GM18502 (cell line): ENCODE measurements around the gene MCOLN3.
"Not testable (repeated sequence)": the region's sequence is repeated elsewhere in the genome, so short reads cannot be mapped to it uniquely, and the experiment has no call there.

ENCODE experiments used
- ATAC-seq: cut with Tn5 transposase; IDR thresholded peaks from one replicate; pipeline ENCODE4 v1.9.1; 2021; ENCODE audit warnings: mild to moderate bottlenecking; ENCODE audit not compliant: unreplicated experiment, poor library complexity

MCOLN3 gene

DNA sequence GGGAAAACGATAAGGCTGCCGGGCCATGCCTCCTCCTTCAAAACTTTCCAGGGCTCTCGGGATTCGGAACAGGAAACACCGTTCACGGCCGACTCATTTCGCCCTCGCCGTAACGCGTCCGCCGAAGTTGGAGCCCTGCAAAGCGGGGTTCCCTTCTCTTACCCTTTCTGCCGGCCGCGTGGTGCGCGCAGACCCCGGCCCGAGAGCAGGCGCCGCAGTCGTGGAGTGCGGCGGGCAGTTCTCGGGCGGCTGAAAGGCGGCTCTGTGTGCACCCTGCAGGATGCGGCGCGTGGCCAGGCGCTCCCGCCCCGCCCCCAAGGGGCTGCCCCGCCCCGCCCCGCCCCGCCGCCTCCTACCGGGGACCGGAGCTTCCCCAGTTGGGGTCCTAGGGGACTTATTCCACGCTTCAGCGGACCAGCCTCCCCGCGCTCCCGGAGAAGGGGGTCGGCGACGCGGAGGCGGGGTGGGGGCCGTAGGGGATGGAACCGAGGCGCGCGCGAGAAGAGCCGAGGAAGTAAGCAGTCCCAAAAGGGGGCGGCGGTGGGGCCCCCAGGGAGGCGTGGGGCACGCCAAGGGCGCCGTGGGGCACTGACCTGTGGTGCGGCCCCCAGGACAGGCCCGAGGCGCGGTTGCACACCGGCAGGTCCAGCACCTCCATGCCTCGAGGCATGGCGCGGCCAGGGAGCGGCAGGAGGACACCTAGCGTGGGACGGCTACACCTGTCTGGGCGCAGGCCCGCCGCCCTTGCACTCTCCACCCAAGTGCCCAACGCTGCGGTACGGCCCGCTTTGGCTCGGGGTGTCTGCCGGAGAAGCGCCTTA, 51.2 kb downstream of the MCOLN3 start, which contains the start of gene MCOLN2:
TSS of gene MCOLN2 (minus strand) at position 268 of the 821 bp plus-strand sequence. CDS start at position 27, 241 bp downstream.
- peak; percentile 53 for ATAC-seq

DNA sequence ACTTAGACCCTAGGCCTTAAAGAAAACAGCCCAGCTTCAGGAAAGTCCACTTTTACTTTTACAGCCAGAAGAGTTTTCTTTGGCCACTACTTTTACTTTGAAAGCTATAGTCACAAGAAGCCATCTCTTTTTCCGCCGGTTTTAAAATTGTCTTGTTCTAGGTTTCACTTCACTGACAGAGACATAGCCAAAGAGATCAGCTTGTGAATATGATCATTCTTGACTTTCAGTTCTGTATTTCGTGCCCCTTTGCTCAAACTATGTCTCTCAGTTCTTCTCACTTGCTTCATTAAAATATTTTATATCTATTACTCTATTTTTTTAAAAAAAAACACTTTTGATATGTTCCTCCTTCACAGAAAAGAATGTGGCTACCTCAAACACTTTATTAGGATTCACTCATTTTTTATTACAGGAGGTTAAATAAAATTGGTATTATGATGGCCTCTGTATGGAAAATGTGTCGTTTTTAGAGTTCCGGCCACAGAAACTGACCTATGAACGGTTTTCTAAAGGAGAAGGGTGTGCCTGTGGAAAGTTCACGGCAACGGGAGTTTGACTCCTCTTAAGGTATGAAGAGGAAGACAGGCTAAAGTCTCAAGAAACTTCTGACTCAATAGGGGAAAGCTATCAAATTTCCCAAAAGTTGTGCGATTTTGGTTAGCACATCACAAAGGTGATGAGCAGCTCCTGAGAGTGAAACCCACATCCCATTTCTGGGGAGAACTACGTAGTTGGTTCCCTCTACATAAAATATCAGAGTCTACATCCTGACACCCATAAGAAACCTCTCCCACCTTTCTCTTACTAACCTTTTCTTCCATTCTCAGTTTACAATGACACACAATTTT, 52.6 kb downstream of the MCOLN3 start:
- ATAC-seq: peak; percentile 59

DNA sequence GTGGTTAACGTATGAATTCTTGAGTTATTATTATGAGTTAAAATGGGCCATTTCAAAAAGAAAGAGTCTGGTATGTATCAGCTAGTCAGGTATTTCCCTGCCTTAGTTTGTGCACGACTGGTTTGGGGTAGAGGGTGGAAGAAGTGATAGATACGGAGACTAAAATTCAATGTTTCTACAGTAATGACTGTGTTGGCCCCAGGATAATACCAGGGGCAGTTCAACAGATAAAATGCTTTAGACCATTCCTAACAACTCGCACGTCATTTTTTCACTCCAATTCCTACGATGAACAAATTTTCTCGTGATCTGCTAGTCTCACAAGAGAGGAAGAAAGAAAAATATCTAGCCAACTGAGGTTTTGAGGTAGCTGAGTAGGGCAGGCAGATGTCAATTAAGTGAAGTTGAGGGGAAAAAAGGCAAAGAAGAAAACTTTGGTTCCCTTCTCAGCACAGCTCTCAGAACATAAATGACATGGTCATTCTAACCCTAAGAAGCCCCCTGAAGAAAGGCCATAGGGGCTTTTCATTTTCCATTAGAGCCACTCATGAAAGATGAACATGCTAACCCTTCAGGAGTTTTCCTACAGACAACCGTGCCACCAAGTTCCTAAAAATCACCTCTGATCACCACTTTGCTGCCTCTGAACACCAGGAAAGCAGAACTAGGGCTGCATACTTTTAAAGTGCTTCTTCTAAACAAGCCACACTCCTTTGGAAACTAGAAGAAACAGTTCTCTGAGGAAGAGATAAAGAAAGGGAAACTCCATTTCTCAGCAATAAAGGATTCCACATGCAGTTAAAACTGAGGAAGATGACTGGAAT, 57.0 kb downstream of the MCOLN3 start:
- peak; percentile 38 for ATAC-seq

DNA sequence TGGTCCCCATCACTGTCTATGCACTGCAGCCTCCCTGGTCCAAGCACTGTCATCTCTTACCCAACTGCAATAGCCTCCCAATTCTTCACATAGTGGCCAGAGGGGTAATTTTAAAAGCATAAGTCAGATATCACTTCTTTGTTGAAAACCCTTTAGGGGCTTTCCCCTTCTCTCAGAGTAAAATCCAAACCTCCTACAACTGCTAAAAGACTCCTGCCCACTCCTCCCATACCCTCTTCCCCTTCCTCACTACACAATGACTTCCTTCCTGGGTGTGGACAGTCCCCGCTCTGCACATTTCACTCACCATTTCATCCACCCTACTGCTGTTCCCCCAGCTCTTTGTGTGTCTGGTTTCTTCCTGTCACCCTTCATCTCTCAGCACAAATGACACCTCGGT, 59.7 kb downstream of the MCOLN3 start:
- ATAC-seq: peak; percentile 66

DNA sequence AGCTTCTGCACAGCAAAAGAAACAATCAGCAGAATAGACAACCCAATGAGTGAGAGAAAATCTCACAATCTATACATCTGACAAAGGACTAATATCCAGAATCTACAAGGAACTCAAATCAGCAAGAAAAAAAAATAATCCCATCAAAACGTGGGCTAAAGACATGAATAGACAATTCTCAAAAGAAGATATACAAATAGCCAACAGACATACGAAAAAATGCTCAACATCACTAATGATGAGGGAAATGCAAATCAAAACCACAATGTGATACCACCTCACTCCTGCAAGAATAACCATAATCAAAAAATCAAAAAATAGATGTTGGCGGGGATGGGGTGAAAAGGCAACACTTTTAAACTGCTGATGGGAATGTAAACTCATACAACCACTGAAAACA, 61.7 kb downstream of the MCOLN3 start:
- not testable (repeated sequence) for ATAC-seq

DNA sequence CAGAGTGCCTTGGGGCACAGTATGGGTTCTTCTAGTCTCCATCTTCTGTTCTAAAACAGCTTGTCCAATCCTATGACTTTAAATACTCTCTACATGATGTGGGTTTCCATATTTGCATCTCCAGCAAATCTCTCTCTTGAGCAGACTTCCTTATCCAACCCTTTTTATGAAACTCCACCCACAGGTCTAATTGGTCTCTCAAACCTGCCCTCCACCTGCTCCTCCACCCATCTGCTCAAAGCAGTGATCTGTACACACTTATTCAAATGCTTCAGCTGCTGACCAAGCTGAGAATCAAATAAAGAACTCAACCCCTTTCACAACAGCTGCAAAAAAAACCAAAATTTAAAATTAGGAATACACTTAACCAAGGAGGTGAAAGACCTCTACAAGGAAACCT, 62.9 kb downstream of the MCOLN3 start:
- peak; percentile 46 for ATAC-seq

DNA sequence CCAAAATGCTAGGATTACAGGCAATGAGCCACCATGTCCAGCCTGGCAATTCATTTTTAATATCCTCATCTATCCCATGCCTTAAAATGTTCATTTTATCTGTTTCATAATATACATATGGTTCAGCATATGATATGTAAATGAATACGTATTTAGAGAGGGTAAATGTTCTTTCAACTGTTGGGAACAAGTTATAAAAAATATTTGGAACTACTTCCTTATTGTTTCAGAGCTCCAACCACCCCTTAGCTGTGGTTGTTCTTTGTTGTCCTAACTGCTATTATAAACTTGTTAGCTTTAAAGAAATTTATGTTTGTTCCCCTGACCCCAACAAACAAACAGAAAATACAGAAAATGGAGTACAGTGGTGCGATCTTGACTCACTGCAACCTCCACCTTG, 65.9 kb downstream of the MCOLN3 start:
- ATAC-seq: no peak

DNA sequence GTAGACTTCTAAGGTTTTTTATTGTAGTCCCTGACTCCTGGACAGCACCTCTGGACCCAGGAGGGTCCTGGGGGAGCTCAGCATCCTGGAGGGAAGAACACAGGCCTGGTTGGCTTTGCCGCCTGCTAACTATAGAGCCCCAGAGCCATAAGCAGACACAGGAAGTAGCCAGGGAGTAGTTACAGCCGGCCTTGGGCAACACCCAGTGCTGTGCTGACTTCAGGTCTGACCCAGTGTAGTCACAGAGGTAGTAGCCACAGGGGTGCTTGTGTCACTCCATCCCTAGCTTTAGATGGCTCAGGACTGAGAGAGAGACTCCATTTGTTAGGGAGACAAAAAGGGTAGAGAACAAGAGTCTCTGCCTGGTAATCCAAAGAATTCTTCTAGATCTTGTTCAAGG, 73.3 kb downstream of the MCOLN3 start:
- no peak for ATAC-seq

DNA sequence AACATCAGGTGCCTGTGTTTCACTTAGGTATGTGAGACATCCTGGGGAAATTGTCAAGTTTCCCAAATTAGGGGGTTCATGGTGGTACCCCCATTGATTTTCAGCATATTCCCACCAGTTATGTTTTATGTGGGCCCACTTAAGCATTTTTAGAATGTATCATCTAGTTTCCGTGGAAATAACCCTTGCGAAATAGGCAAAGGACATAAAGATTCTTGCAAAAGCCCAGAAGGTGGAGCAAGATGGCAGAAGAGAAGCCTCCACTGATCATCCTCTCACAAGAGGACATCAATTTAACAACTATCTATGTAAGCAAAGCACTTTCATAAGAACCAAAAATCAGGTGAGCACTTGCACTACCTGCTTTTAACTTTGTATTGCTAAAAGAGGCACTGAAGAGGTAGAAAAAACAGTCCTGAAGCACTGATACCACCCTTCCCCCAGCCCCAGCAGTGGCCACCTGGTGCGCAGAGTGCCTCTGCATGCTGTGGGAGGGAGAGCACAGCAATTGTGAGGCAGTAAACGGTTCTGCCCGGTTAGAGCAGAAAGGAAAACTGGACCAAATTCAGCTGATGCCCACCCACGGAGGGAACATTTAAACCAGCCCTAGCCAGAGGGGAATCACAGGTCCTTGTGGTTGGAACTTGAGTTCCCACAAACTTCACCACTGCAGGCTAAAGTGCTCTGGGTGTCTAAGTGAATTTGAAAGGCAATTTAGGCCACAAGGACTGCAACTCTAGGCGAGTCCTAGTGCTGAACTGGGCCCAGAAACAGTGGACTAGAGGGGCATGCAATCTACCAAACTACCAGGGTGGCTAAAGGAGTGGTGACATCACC, 74.6 kb downstream of the MCOLN3 start:
- peak; percentile 45 for ATAC-seq

DNA sequence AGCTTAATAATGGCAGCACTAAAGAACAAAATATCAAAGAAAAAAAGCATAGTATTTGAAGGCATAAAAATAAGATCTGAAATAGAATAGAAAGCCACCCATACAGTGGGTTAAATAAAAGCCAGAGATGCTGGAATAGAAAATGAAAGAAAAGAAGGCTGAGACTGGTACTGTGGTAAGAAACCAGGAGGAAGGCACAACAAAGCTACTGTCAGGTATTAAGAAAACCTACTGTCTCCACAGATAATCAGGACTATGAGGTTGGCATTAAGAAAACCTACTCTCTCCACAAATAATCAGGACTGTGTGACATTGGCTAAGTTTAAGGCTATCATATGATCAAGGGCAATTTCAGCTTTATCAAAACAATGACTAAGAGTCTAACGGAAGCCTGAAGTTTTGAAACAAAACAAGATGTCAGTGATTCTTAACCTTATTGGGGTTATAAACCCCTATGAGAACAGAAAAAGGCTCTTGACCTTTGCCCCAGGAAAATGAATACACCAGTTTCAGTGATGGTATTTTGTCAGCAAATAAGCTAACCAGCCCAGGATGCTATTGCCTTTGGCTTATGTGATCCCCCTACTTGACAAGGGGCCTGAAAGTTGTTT, 75.8 kb downstream of the MCOLN3 start:
- peak; percentile 35 for ATAC-seq

DNA sequence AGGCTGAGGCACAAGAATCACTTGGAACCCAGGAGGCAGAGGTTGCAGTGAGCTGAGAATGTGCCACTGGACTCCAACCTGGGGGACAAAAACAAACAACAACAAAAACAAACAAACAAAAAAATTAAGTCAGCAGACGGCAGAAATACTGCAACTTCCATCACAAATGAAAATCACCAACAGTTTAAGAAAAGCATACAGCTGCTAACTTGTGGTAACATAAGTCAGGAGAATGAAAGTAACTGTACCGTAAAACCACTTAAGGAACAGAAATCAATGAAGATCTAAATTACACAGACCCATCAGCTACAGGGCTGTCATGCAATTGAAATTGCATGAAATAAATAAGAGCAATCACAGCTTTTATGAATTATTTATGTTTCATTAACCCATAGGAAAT, 76.3 kb downstream of the MCOLN3 start:
- peak; percentile 35 for ATAC-seq

DNA sequence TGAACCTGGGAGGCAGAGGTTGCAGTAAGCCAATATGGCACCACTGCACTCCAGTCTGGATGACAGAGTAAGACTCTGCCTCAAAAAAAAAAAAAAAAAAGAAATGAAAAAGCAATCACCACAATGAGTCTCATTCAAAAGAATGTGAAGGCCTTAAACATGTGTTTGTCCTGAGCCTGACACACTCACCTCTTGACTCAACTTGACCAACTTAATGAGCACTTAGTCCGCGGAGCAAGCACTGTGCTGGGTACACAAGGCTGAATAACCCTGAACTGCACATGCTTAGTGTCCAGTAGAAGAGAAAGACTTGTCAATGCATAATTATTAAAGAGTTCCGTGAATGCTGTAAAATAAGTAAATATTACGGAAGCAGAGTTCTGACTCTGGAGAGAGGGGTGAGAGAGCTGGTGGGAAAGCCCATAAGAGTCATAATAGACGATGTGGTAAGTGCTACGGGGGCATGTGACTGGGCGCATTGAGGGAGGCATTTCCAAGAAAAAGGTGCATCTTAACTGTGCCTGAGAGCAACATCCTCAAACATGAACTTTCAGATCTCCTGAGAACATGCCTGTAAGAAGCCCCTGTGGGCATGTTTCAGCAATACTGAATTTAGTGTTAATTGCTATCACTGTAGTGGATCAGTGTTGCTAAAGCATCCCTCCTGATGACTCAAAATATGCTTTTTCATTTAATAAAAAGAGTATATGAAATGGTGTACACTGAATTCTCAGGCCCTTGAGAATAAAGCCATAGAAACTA, 78.6 kb downstream of the MCOLN3 start:
- peak; percentile 59 for ATAC-seq

DNA sequence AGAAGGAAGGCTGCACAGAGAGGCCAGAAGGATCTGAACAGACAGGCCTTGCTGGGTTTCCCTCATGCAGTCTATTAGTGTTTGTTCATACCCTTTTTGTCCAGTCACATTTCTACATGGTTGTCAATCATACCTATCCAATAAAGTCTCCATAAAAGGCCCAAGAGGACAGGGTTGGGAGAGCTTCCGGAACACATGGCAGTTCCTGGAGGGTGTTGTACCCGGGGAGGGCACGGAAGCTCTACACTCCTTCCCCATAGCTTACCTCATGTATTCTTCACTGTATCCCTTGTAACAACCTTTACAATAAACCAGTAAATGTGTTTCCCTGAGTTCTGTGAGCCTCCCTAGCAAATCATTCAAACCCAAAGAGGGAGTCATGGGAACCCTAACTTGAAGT, 79.4 kb downstream of the MCOLN3 start:
- no peak for ATAC-seq

DNA sequence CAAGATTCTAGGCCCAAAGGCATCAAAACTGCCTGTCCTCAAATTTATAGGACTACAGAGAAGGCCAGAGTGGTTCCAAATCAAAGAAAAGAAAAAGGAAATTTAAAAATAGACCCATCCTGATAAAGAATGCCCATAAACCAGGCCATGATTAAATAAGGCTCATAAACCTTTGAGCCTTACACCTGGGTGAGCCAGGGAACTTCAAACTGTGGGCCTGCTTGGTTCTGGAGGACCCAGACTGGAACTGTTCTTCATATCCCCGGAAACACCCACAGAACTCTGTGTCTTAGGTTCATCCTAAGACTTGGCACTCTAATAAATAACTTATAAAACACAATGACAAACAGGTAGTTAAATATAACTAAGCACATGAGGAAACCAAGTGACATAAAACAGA, 80.2 kb downstream of the MCOLN3 start:
- ATAC-seq: no peak
